SU-DHL-6 (cell line): ENCODE data around the gene KIF1C.

Experiments used
- EZH2phosphoT487 ChIP-seq: fragments of 200-600 bp; sonication (generic), shearing (Covaris generic); conservative IDR thresholded peaks from 2 replicates; pipeline ENCODE4 v1.6.1; 2018; ENCODE audit warnings: mild to moderate bottlenecking, antibody characterized with exemption, low read length, moderate library complexity, mixed read lengths
- TF ChIP-seq, protein P1 (sequence below): fragments of 200-600 bp; sonication (generic); IDR thresholded peaks from one replicate; pipeline ENCODE4 v1.5.1; 2017; ENCODE audit warnings: antibody characterized with exemption, mild to moderate bottlenecking, low read length, moderate library complexity; ENCODE audit not compliant: insufficient read depth, poor library complexity, severe bottlenecking

DNA sequence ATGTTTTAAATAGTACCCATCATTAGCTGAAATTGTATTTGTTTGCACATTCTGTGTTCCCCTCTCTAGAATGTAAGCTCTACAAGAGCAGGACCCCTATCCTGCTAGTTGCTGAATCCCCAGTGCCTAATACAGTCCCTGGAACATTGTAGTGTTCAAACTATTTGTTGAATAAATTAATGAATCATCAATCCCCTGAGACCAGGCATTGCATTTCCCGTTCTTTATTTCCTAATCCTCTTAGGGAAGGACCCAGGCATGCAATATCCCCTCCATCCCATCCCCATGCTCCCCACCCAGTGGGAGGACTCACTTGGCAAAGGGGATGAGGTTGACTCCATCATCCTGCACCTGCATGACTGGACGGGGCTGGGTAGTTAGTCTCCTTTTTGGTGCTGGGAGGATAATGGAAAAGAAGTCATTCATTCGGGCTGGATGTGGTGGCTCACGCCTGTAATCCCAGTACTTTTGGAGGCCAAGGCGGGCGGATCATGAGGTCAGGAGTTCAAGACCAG is 3.6 kb upstream of the KIF1C start:
- no peak for TF ChIP-seq EZH2phosphoT487
- TF ChIP-seq, protein P1, sequence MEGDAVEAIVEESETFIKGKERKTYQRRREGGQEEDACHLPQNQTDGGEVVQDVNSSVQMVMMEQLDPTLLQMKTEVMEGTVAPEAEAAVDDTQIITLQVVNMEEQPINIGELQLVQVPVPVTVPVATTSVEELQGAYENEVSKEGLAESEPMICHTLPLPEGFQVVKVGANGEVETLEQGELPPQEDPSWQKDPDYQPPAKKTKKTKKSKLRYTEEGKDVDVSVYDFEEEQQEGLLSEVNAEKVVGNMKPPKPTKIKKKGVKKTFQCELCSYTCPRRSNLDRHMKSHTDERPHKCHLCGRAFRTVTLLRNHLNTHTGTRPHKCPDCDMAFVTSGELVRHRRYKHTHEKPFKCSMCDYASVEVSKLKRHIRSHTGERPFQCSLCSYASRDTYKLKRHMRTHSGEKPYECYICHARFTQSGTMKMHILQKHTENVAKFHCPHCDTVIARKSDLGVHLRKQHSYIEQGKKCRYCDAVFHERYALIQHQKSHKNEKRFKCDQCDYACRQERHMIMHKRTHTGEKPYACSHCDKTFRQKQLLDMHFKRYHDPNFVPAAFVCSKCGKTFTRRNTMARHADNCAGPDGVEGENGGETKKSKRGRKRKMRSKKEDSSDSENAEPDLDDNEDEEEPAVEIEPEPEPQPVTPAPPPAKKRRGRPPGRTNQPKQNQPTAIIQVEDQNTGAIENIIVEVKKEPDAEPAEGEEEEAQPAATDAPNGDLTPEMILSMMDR: no peak
